ENCODE measurements around the gene VEGFA.

VEGFA gene

DNA sequence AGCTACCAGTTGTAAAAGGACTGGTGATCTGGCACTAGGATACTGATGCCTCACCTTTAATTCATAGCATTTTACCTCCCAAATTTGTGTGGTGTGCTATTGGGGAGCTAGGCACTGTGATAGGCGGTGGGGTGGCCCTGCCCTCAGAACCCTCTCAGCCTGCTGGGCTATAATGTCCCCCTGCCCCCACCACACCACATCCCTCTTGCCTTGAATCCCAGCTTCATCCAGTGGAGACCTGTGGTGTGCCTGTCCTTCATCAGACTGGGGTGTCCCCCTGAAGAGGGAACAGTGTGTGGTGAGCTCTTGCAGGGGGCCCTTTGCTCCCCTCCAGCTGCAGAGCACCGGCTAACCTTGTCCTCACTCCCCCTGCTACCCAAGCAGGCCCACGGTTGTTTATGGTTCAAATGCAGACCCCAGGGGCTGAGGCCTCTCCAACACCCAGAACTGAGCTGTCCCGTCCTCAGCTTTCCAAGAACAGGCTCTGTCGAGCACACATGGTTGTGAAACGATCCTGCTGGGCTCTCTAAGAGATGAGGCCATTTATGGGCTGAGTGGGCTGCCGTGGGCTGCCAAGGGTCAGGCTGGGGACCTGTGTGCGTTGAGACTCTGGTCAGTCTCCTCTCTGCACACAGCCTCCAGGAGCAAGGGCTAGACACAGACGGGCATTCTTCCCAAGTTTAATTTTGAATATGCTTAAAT is 26.9 kb upstream of the VEGFA start:
- H3K18ac ChIP-seq (ENCODE audit: low read length), result no peak overlapping the region
- no peak overlapping the region for H3K4ac ChIP-seq (ENCODE audit: low read depth, low read length)
- H3K36me3 ChIP-seq (ENCODE audit: control insufficient read depth in 1 of 2, insufficient read depth in 2 of 2, low read length in 2 of 2), result no peaks in the 10 kb centered on the region
- no peak for DNase-seq
- no peak overlapping the region for H3K4me3 ChIP-seq (ENCODE audit: low read depth, low read length)
- H3K4me1 ChIP-seq (ENCODE audit: control insufficient read depth in 1 of 2, insufficient read depth in 2 of 2, low read length in 2 of 2), result no peaks in the 10 kb centered on the region
- H2BK12ac ChIP-seq (ENCODE audit: low read length), result no peak overlapping the region
- no peak overlapping the region for H2BK5ac ChIP-seq (ENCODE audit: low read depth, low read length, poor library complexity)
- no peak overlapping the region for H4K91ac ChIP-seq (ENCODE audit: low read depth, low read length)
- H3K27ac ChIP-seq (ENCODE audit: low read depth, low read length), result no peak overlapping the region
- no CpG with 5 or more reads among the region's 9 CpGs for WGBS (ENCODE audit: extremely low coverage, insufficient coverage, insufficient read length)
- H4K12ac ChIP-seq (ENCODE audit: low read depth, low read length), result no peak overlapping the region
- H3K79me1 ChIP-seq (ENCODE audit: low read length), result no peaks in the 10 kb centered on the region
- H3K27me3 ChIP-seq (ENCODE audit: insufficient read depth, low read length), result no peaks in the 10 kb centered on the region
- H2BK120ac ChIP-seq (ENCODE audit: insufficient read depth, low read length, poor library complexity), result no peak overlapping the region
- no peak overlapping the region for H2AK5ac ChIP-seq (ENCODE audit: low read length)
- H3K79me2 ChIP-seq (ENCODE audit: control insufficient read depth, insufficient read depth, low read length, poor library complexity), result no peaks in the 10 kb centered on the region
- H4K8ac ChIP-seq (ENCODE audit: low read depth, low read length), result no peak overlapping the region
- no peak overlapping the region for H3K23ac ChIP-seq (ENCODE audit: low read length)
- H3K9me3 ChIP-seq (ENCODE audit: insufficient read depth, low read depth, low read length), result peaks cover 5% of the 10 kb centered on the region
- no peak overlapping the region for H3K14ac ChIP-seq (ENCODE audit: low read length)
- no peak overlapping the region for H3K4me2 ChIP-seq (ENCODE audit: low read length)
- H3K9ac ChIP-seq (ENCODE audit: low read length), result no peak overlapping the region
- no peak overlapping the region for H2AFZ ChIP-seq (ENCODE audit: insufficient read depth, low read length, poor library complexity)

DNA sequence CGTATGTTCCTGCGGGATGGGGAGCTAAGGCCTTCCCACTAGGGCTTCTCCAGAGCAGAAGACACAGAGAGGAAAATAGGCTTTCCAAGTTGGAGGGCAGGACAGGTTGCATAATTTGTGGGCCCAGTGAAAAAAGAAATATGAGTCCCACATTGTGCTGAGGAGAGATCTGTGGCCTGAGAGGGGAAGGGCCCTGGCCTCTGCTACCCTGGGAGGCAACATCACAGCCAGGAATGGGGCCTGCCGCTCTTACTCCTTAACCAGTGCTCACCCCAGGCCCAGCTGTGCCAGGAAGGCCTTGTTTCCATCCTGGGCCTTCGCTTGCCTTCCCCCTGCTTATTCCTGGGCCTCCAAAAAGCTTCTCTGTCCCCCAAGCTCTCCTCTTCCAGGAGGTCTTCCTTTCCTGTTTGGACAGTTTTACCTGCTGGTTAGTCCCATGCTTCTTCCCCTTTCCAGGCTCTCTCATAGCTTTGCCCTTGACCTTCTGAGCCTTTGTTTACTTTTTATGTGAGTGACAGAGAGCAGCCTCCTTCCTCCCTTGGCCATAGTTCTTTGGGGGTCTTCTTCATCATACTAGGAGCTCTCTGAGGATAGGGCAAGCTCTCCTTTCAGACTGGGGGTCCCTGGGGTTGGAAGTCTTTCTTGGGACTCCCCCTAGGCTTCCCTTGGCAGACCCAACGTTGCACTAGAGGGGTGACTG is 26.2 kb upstream of the VEGFA start:
- H2BK5ac ChIP-seq (ENCODE audit: low read depth, low read length, poor library complexity), result no peak overlapping the region
- H4K91ac ChIP-seq (ENCODE audit: low read depth, low read length), result no peak overlapping the region
- H3K4me3 ChIP-seq (ENCODE audit: low read depth, low read length), result no peak overlapping the region
- H3K18ac ChIP-seq (ENCODE audit: low read length), result no peak overlapping the region
- no peaks in the 10 kb centered on the region for H3K27me3 ChIP-seq (ENCODE audit: insufficient read depth, low read length)
- no peak overlapping the region for H2BK120ac ChIP-seq (ENCODE audit: insufficient read depth, low read length, poor library complexity)
- H4K12ac ChIP-seq (ENCODE audit: low read depth, low read length), result no peak overlapping the region
- no peaks in the 10 kb centered on the region for H3K79me2 ChIP-seq (ENCODE audit: control insufficient read depth, insufficient read depth, low read length, poor library complexity)
- WGBS (ENCODE audit: extremely low coverage, insufficient coverage, insufficient read length), result no CpG with 5 or more reads among the region's 5 CpGs
- no peaks in the 10 kb centered on the region for H3K36me3 ChIP-seq (ENCODE audit: control insufficient read depth in 1 of 2, insufficient read depth in 2 of 2, low read length in 2 of 2)
- H4K8ac ChIP-seq (ENCODE audit: low read depth, low read length), result no peak overlapping the region
- H3K4me2 ChIP-seq (ENCODE audit: low read length), result no peak overlapping the region
- H3K9ac ChIP-seq (ENCODE audit: low read length), result no peak overlapping the region
- H3K79me1 ChIP-seq (ENCODE audit: low read length), result no peaks in the 10 kb centered on the region
- H2AFZ ChIP-seq (ENCODE audit: insufficient read depth, low read length, poor library complexity), result no peak overlapping the region
- no peak overlapping the region for H2BK12ac ChIP-seq (ENCODE audit: low read length)
- no peaks in the 10 kb centered on the region for H3K4me1 ChIP-seq (ENCODE audit: control insufficient read depth in 1 of 2, insufficient read depth in 2 of 2, low read length in 2 of 2)
- no peak overlapping the region for H2AK5ac ChIP-seq (ENCODE audit: low read length)
- no peak for DNase-seq
- H3K23ac ChIP-seq (ENCODE audit: low read length), result no peak overlapping the region
- H3K14ac ChIP-seq (ENCODE audit: low read length), result no peak overlapping the region
- H3K9me3 ChIP-seq (ENCODE audit: insufficient read depth, low read depth, low read length), result peaks cover 2% of the 10 kb centered on the region
- no peak overlapping the region for H3K4ac ChIP-seq (ENCODE audit: low read depth, low read length)
- H3K27ac ChIP-seq (ENCODE audit: low read depth, low read length), result no peak overlapping the region

DNA sequence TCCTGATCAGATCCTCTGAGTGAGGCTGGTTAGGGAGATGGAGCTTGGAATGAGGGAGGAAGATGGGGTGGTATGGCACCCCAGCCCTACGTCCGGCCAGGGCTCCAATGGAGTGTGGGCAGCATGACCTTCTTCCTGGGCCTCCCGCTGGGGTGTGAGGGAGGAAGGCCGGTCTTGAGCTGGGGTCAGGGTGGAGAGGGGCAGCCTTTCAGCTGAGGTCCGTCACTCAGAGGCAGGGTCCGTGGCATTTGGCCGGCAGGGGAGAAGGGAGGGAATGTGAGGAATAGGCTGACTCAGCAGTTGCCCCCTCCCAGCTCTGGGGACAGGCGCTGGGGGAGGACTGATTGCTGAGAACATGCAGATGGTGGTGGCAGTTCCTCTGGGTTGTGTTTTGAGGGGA is 25.5 kb upstream of the VEGFA start:
- Histone ChIP-seq H3K79me1 (ENCODE audit: low read length) (no peaks in the 10 kb centered on the region), H3K18ac (ENCODE audit: low read length) (no peak overlapping the region), H3K27ac (ENCODE audit: low read depth, low read length) (no peak overlapping the region), H3K9ac (ENCODE audit: low read length) (no peak overlapping the region), H2BK5ac (ENCODE audit: low read depth, low read length, poor library complexity) (no peak overlapping the region), H3K4ac (ENCODE audit: low read depth, low read length) (no peak overlapping the region), H3K79me2 (ENCODE audit: control insufficient read depth, insufficient read depth, low read length, poor library complexity) (no peaks in the 10 kb centered on the region), H2BK12ac (ENCODE audit: low read length) (no peak overlapping the region), H4K8ac (ENCODE audit: low read depth, low read length) (no peak overlapping the region), H2AFZ (ENCODE audit: insufficient read depth, low read length, poor library complexity) (no peak overlapping the region), H4K12ac (ENCODE audit: low read depth, low read length) (no peak overlapping the region), H3K9me3 (ENCODE audit: insufficient read depth, low read depth, low read length) (peaks cover 2% of the 10 kb centered on the region), H4K91ac (ENCODE audit: low read depth, low read length) (no peak overlapping the region), H3K4me2 (ENCODE audit: low read length) (no peak overlapping the region), H2AK5ac (ENCODE audit: low read length) (no peak overlapping the region), H3K4me3 (ENCODE audit: low read depth, low read length) (no peak overlapping the region), H3K14ac (ENCODE audit: low read length) (no peak overlapping the region), H2BK120ac (ENCODE audit: insufficient read depth, low read length, poor library complexity) (no peak overlapping the region), H3K4me1 (ENCODE audit: control insufficient read depth in 1 of 2, insufficient read depth in 2 of 2, low read length in 2 of 2) (no peaks in the 10 kb centered on the region), H3K23ac (ENCODE audit: low read length) (no peak overlapping the region), H3K36me3 (ENCODE audit: control insufficient read depth in 1 of 2, insufficient read depth in 2 of 2, low read length in 2 of 2) (no peaks in the 10 kb centered on the region), H3K27me3 (ENCODE audit: insufficient read depth, low read length) (no peaks in the 10 kb centered on the region)
- WGBS (ENCODE audit: extremely low coverage, insufficient coverage, insufficient read length), result no CpG with 5 or more reads among the region's 8 CpGs
- DNase-seq, result no peak

DNA sequence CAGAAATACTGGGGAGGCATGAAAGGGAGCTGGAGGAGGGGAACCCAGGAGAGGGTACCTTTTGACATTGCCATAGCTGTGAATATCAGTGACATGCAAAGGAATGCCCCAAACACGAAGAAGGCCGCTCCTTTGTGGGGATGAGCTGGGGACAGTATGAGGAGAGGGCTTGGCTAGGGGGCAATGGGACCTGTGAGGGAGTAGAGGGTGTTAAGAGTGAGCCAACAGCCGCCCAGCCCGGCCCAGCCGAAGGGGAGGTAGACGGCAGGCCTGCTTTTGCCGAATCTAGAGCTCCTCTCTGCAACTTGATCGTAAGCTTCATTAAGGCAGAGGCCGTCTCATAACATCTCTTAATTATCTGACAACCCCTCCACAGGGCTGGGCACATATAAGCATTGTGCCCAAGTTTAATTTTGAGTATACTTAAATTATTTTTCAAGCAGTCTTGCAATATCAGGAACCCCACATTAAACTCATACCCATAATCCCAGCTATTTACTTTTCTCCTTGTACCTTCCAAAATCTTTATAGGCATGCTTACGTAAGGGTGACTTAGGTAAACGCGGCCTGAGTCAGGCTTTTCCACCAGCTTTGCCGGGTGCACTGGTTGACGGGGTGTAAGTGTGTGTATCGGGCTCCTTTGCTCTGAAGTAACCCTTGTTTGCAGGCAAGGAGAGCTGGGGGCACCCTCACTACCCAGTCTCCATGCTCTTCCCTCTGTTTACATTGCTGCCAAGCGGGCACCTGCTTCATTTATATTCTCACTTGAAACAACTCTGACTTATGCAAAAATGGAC is 24.9 kb upstream of the VEGFA start:
- Histone ChIP-seq H4K8ac (ENCODE audit: low read depth, low read length) (no peak overlapping the region), H3K4ac (ENCODE audit: low read depth, low read length) (no peak overlapping the region), H2AFZ (ENCODE audit: insufficient read depth, low read length, poor library complexity) (no peak overlapping the region), H3K79me1 (ENCODE audit: low read length) (no peaks in the 10 kb centered on the region), H3K23ac (ENCODE audit: low read length) (no peak overlapping the region), H3K79me2 (ENCODE audit: control insufficient read depth, insufficient read depth, low read length, poor library complexity) (no peaks in the 10 kb centered on the region), H3K4me3 (ENCODE audit: low read depth, low read length) (no peak overlapping the region), H3K9me3 (ENCODE audit: insufficient read depth, low read depth, low read length) (peaks cover 2% of the 10 kb centered on the region), H2BK5ac (ENCODE audit: low read depth, low read length, poor library complexity) (no peak overlapping the region), H3K36me3 (ENCODE audit: control insufficient read depth in 1 of 2, insufficient read depth in 2 of 2, low read length in 2 of 2) (no peaks in the 10 kb centered on the region), H3K27me3 (ENCODE audit: insufficient read depth, low read length) (no peaks in the 10 kb centered on the region), H3K4me2 (ENCODE audit: low read length) (no peak overlapping the region), H2BK120ac (ENCODE audit: insufficient read depth, low read length, poor library complexity) (no peak overlapping the region), H4K12ac (ENCODE audit: low read depth, low read length) (no peak overlapping the region), H3K18ac (ENCODE audit: low read length) (no peak overlapping the region), H2AK5ac (ENCODE audit: low read length) (no peak overlapping the region), H2BK12ac (ENCODE audit: low read length) (no peak overlapping the region), H3K14ac (ENCODE audit: low read length) (no peak overlapping the region), H3K9ac (ENCODE audit: low read length) (no peak overlapping the region), H3K27ac (ENCODE audit: low read depth, low read length) (no peak overlapping the region), H3K4me1 (ENCODE audit: control insufficient read depth in 1 of 2, insufficient read depth in 2 of 2, low read length in 2 of 2) (no peaks in the 10 kb centered on the region), H4K91ac (ENCODE audit: low read depth, low read length) (no peak overlapping the region)
- no CpG with 5 or more reads among the region's 16 CpGs for WGBS (ENCODE audit: extremely low coverage, insufficient coverage, insufficient read length)
- no peak for DNase-seq

All from trophoblast cell (in vitro differentiated cells and primary cell).